Muscle layer of duodenum (tissue), 2 donors: ENCODE measurements around the gene ZNF587B.
"Not testable (repeated sequence)": the region's sequence is repeated elsewhere in the genome, so short reads cannot be mapped to it uniquely, and the experiment has no call there.

Experiments used
- H3K27ac ChIP-seq: one replicate; pipeline ENCODE4 v1.7.0; 2013; ENCODE audit warnings: mild to moderate bottlenecking, low read length
- H3K27me3 ChIP-seq: one replicate; pipeline ENCODE4 v1.7.0; 2013; ENCODE audit warnings: low read depth, mild to moderate bottlenecking, control low read depth, low read length
- H3K36me3 ChIP-seq, 2 donors: one replicate each; pipeline ENCODE4 v1.7.0; 2013; ENCODE audit warnings: low read length in 2 of 2, control low read depth in 1 of 2, mild to moderate bottlenecking in 1 of 2; ENCODE audit not compliant: insufficient read depth in 2 of 2, control insufficient read depth in 1 of 2
- H3K4me1 ChIP-seq, 2 donors: one replicate each; pipeline ENCODE4 v1.7.0; 2013; ENCODE audit warnings: low read length in 2 of 2, mild to moderate bottlenecking in 2 of 2, control low read depth in 1 of 2, moderate library complexity in 1 of 2; ENCODE audit not compliant: insufficient read depth in 2 of 2, control insufficient read depth in 1 of 2
- H3K4me3 ChIP-seq, 2 donors: one replicate each; pipeline ENCODE4 v1.7.0; 2013; ENCODE audit warnings: low read length in 2 of 2, low read depth in 1 of 2, mild to moderate bottlenecking in 1 of 2
- H3K9me3 ChIP-seq, 2 donors: one replicate each; pipeline ENCODE4 v1.7.0; 2013; ENCODE audit warnings: low read length in 2 of 2, control low read depth in 1 of 2, mild to moderate bottlenecking in 1 of 2; ENCODE audit not compliant: control insufficient read depth in 1 of 2
- donor health status: healthy.

The ZNF587B gene

DNA sequence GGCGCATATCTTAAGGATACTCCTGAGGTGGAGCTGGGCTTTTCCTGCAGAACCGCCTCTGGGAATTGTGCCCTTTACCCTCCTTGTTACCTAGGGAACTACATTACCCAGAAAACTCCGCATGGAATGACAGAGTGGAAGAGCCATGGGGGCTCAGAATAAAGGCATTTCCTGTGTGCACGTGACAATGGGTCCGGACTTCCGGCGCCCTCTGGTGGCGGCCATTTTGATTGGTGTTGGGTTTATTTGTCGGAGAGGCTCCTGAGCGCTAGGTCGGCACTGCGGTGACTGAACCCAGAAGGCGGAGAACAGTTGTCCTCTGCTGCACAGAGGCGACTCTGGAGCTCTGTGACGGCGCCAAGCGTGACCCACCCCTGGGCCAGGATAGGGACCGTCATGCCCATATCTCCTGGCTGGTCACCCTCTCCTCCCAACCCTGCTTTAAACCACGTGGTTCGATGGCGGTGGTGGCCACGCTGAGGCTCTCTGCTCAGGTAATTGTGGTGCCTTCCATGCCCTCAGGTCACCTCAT is at the start of gene ZNF587B:
Gene ZNF587B (plus strand): TSS at position 229 of the 532 bp plus-strand sequence. CDS start 230 bp downstream, at position 459.
- Histone ChIP-seq H3K27ac (peak within 1 kb of the TSS; percentile 40), H3K27me3 (no peaks in the 10 kb centered on the region), H3K4me1 (peaks cover 0 to 5% of the 10 kb centered on the region in 2 donors), H3K9me3 (no peaks in the 10 kb centered on the region), H3K4me3 (peak within 1 kb of the TSS; percentile 55 to 62), H3K36me3 (no peaks in the 10 kb centered on the region)

DNA sequence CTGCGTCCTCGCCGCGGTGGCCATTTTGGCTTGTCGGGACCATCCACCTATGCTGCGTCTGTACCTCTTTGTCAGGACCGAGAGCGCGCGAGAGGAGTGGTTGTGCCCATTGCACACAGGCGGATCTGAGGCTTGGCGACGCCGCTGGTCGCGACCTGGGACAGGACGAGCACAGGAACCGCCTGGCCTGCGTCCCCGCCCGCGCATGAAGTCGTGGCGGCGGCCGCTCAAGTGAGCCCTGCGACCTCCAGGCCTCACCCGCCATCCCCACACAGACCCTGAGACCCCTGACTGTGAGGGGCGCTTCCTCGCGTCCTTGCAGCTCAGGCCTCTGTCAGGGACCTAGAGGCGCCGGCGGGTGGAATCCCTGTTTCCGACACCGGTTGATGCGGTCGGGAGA is 43.8 kb upstream of the ZNF587B start:
- H3K9me3 ChIP-seq = peaks cover 5 to 56% of the 10 kb centered on the region in 2 donors
- no peak overlapping the region for H3K27ac ChIP-seq
- no peaks in the 10 kb centered on the region for H3K27me3 ChIP-seq
- peaks cover 4 to 53% of the 10 kb centered on the region in 2 donors for H3K36me3 ChIP-seq
- no peaks in the 10 kb centered on the region for H3K4me1 ChIP-seq
- H3K4me3 ChIP-seq = peak overlapping the region in 1 of 2 donors; percentile 51

GRCh38 chr19:57786906-57787305 is 43.2 kb upstream of the ZNF587B start:
- Histone ChIP-seq H3K27ac (no peak overlapping the region), H3K36me3 (peaks cover 4 to 58% of the 10 kb centered on the region in 2 donors), H3K27me3 (no peaks in the 10 kb centered on the region), H3K4me3 (peak overlapping the region in 1 of 2 donors; percentile 51), H3K4me1 (no peaks in the 10 kb centered on the region), H3K9me3 (peaks cover 5 to 56% of the 10 kb centered on the region in 2 donors)

- peak overlapping the region in 1 of 2 donors; percentile 51 for H3K4me3 ChIP-seq
- no peak overlapping the region for H3K27ac ChIP-seq
- no peaks in the 10 kb centered on the region for H3K27me3 ChIP-seq
- H3K4me1 ChIP-seq = no peaks in the 10 kb centered on the region
- H3K36me3 ChIP-seq = peaks cover 9 to 66% of the 10 kb centered on the region in 2 donors
- peaks cover 5 to 61% of the 10 kb centered on the region in 2 donors for H3K9me3 ChIP-seq
These were observed 41.9 kb upstream of the ZNF587B start for GRCh38 chr19:57788114-57788692.

DNA sequence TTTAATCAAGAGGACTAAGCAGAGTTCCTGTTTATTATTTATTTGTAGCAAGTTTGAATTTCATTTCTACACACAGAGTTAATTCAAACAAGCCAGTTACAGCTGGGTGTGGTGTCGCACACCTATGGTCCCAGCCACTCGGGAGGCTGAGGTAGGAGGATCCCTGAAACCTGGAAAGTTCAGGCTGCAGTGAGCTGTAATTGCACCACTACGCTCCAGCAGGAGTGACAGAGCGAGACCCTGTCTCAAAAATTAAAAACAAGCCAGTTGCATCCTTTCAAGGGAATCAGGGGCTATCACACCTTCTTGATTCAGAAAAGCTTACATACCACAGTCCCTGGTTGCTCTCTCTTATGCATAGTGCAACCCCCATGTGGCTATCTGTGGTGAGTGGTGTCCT is 40.8 kb upstream of the ZNF587B start:
- H3K36me3 ChIP-seq = peaks cover 9 to 66% of the 10 kb centered on the region in 2 donors
- no peak overlapping the region for H3K27ac ChIP-seq
- no peaks in the 10 kb centered on the region for H3K4me1 ChIP-seq
- H3K9me3 ChIP-seq = peaks cover 5 to 63% of the 10 kb centered on the region in 2 donors
- no peaks in the 10 kb centered on the region for H3K27me3 ChIP-seq
- H3K4me3 ChIP-seq = peak overlapping the region in 1 of 2 donors; percentile 15

GRCh38 chr19:57796580-57796979 is 33.5 kb upstream of the ZNF587B start:
- not testable (repeated sequence) for H3K27me3 ChIP-seq, H3K4me3 ChIP-seq, H3K4me1 ChIP-seq, H3K9me3 ChIP-seq, H3K27ac ChIP-seq
- peaks cover 14 to 22% of the 10 kb centered on the region in 2 donors for H3K36me3 ChIP-seq

- Histone ChIP-seq H3K27ac (no peak overlapping the region), H3K4me3 (no peak overlapping the region), H3K36me3 (peaks cover 5 to 12% of the 10 kb centered on the region in 2 donors), H3K4me1 (peaks cover 0 to 10% of the 10 kb centered on the region in 2 donors), H3K9me3 (no peaks in the 10 kb centered on the region), H3K27me3 (no peaks in the 10 kb centered on the region)
These were observed 29.4 kb upstream of the ZNF587B start for GRCh38 chr19:57800696-57801095.

DNA sequence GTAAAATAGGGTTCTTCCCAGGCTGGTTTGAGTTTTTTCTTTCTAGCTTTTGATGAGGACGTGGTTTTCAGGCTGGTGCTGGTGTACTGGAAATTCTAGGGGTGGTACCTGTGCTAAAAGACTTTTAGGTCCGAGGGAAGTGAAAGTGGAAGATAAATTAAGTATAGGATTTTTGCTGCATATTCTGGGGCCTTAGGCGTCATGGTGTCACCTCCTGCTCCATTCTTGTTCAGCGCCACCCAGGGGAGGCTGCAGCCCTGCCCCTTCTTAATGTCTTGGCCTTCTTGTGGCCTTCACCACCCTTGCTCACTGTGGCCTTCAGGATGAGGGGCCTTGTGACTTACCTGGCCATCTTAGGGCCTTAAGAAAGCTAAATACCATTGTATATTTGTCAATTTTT is 27.8 kb upstream of the ZNF587B start:
- Histone ChIP-seq H3K36me3 (peaks cover 0 to 9% of the 10 kb centered on the region in 2 donors), H3K4me3 (no peak overlapping the region), H3K9me3 (no peaks in the 10 kb centered on the region), H3K4me1 (peaks cover 0 to 10% of the 10 kb centered on the region in 2 donors), H3K27me3 (no peaks in the 10 kb centered on the region), H3K27ac (no peak overlapping the region)

DNA sequence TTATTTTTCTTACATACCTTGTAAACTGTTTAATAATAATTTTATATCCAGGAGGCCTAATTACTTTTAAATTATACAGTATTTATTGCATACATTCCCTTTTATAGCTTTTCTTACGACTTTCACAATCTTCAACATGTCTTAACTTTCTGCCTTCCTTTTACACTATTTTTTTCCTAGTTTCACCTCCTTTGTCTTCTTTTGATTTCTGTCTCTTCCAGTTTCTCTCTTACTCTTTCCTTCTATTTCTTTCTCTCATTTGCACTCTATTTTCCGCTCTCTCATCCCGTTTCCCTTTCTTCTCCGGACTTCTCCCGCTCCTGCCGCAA is 26.9 kb upstream of the ZNF587B start:
- H3K9me3 ChIP-seq = no peaks in the 10 kb centered on the region
- H3K27me3 ChIP-seq = no peaks in the 10 kb centered on the region
- peaks cover 9 to 17% of the 10 kb centered on the region in 2 donors for H3K36me3 ChIP-seq
- H3K4me1 ChIP-seq = peaks cover 0 to 10% of the 10 kb centered on the region in 2 donors
- peak overlapping the region; percentile 83 for H3K27ac ChIP-seq
- H3K4me3 ChIP-seq = peak overlapping the region; percentile 72 to 77

DNA sequence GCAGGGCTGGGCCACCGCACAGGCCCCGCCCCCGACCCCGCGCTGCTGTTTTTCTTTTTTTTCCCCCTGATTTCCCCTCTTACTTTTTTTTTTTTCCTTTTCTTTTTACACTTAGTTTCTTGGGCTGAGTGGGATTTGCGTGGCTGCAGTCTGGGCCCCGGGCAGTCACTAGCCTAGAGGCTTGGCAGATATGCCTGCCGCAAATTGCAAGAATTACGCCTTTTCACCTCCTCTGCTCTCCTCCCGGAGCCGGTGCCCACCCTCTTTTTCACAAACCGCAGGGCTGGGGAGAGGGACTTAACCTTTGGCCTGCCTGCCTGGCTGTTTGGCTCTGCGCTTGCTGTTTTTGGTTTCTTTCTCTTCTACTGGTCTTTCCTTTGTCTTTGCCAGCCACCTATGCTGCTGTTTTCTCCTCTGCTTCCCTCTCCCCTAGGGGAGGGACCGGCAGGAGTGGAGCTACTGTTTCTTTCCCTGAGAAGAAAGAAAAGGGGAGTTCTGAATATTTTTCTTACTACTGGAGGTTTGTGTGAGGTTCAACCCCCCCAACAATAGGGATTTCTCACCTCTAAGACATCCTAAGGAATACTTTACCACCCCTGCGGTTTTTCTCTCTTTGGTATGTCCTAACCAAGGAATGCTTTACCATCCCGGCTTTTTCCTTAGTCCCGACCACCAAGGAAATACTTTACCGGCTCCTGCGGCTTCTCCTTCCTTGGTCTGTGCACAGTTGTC is 26.3 kb upstream of the ZNF587B start:
- peaks cover 12 to 21% of the 10 kb centered on the region in 2 donors for H3K36me3 ChIP-seq
- H3K27me3 ChIP-seq = no peaks in the 10 kb centered on the region
- no peaks in the 10 kb centered on the region for H3K9me3 ChIP-seq
- peak overlapping the region; percentile 72 to 77 for H3K4me3 ChIP-seq
- H3K4me1 ChIP-seq = peaks cover 0 to 10% of the 10 kb centered on the region in 2 donors
- peak overlapping the region; percentile 83 for H3K27ac ChIP-seq

GRCh38 chr19:57807541-57807940 is 22.6 kb upstream of the ZNF587B start:
- Histone ChIP-seq H3K36me3 (peaks cover 19 to 34% of the 10 kb centered on the region in 2 donors), H3K27ac (no peak overlapping the region), H3K4me1 (peaks cover 0 to 10% of the 10 kb centered on the region in 2 donors), H3K4me3 (no peak overlapping the region), H3K27me3 (no peaks in the 10 kb centered on the region), H3K9me3 (no peaks in the 10 kb centered on the region)
